A673 (cell line): Measurements from ENCODE around the gene SPACA1. TPM values are rescaled to one million over a fixed set of nuclear protein-coding genes. Genes with fewer than 3 reads are reported as not detected.

ENCODE experiments used
- BruUV-seq: library from RNA; stranded (reverse); fragments of 400-500 nt; replicated peaks from 2 replicates; lab custom pipeline; 2021; lab: Mats Ljungman, UMichigan
- CTCF ChIA-PET: fragments of 300-600 bp; sonication (Branson Sonifier 250); formaldehyde crosslinking; loops from one replicate; lab custom pipeline; 2022; ENCODE audit warnings: antibody characterized with exemption; lab: Charles Lee
- POLR2A ChIA-PET: fragments of 300-600 bp; sonication (Branson Sonifier 250); formaldehyde crosslinking; loops from one replicate; lab custom pipeline; 2022; ENCODE audit warnings: antibody characterized with exemption; ENCODE audit not compliant: low non-redundant PET; lab: Charles Lee
- DNase-seq: peaks from one replicate; pipeline ENCODE4 v3.0.0-alpha.2; 2015; ENCODE audit warnings: low spot score
- H3K27ac ChIP-seq: fragments of 200-600 bp; sonication (generic); 2 replicates; pipeline ENCODE4 v1.5.1; 2016; ENCODE audit warnings: mixed run types, low read depth, mild to moderate bottlenecking, mixed read lengths, antibody characterized with exemption, low read length; ENCODE audit not compliant: poor library complexity, severe bottlenecking
- H3K27me3 ChIP-seq: fragments of 200-600 bp; sonication (generic); replicated peaks from 2 replicates; pipeline ENCODE4 v1.6.1; 2017; ENCODE audit warnings: mixed run types, low read depth, mild to moderate bottlenecking, mixed read lengths, antibody characterized with exemption, low read length; ENCODE audit not compliant: insufficient read depth, poor library complexity
- H3K36me3 ChIP-seq: fragments of 200-600 bp; sonication (generic); 2 replicates; pipeline ENCODE4 v1.6.1; 2016; ENCODE audit warnings: mixed run types, mild to moderate bottlenecking, mixed read lengths, antibody characterized with exemption, low read length; ENCODE audit not compliant: insufficient read depth, poor library complexity, severe bottlenecking
- H3K4me1 ChIP-seq: fragments of 200-600 bp; sonication (generic); 2 replicates; pipeline ENCODE4 v1.6.1; 2017; ENCODE audit warnings: mixed run types, mild to moderate bottlenecking, mixed read lengths, antibody characterized with exemption, low read length; ENCODE audit not compliant: insufficient read depth, poor library complexity, severe bottlenecking
- H3K4me3 ChIP-seq: fragments of 200-600 bp; sonication (generic); 2 replicates; pipeline ENCODE4 v1.5.1; 2016; ENCODE audit warnings: low read depth, mixed run types, mild to moderate bottlenecking, mixed read lengths, low read length; ENCODE audit not compliant: poor library complexity, severe bottlenecking
- H3K9me3 ChIP-seq: fragments of 200-600 bp; sonication (generic); 2 replicates; pipeline ENCODE4 v1.6.1; 2016; ENCODE audit warnings: mixed run types, low read depth, mild to moderate bottlenecking, mixed read lengths, antibody characterized with exemption, low read length; ENCODE audit not compliant: poor library complexity, severe bottlenecking
- EZH2 ChIP-seq: fragments of 200-600 bp; sonication (generic); IDR thresholded peaks from 2 replicates; pipeline ENCODE4 v1.6.1; 2017; ENCODE audit warnings: borderline replicate concordance, low read depth, mild to moderate bottlenecking, mixed read lengths, antibody characterized with exemption, low read length; ENCODE audit not compliant: poor library complexity, severe bottlenecking
- intact Hi-C: fragments of 100-400 bp; cut with micrococcal nuclease; formaldehyde crosslinking; loops from one replicate; pipeline ENCODE4 v1.10.0; 2022; ENCODE audit not compliant: unreplicated experiment
- total RNA-seq: library from RNA; stranded (reverse); gene quantifications from 2 replicates; pipeline ENCODE4 v1.2.3, GENCODE V29; 2021
- TF ChIP-seq, protein P1 (sequence below): fragments of 300-800, 200-600 bp; sonication (generic); conservative IDR thresholded peaks from 2 replicates; pipeline ENCODE4 v1.5.1; 2017; ENCODE audit warnings: low read depth, mild to moderate bottlenecking, antibody characterized with exemption, low read length, moderate library complexity, mixed read lengths

SPACA1 gene
- total RNA-seq, 1 experiment from 2014 or later: not detected

DNA sequence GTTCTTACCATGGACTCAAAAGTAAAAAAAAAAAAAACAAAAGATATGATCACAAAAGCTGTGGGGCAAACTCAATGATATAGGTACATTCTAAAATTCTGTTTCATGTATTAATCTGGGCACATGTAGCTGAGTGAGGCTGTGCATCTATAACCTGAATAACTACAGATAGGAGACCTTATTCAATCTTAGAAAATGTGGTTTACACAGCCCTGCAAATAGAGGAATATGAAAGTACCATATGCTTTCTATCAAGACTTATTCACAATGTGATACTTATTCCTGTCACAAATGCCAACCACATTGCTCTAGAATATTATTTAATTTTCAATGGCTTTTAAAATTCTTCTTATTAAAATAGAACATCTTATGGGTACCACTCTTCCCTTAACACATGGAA lies 3.1 kb upstream of the SPACA1 start:
- no peak overlapping the region for H3K27ac ChIP-seq
- ChIA-PET POLR2A (no interaction called here), CTCF (no interaction called here)
- DNase-seq: no peak
- no peaks in the 10 kb centered on the region for H3K9me3 ChIP-seq
- H3K36me3 ChIP-seq: no peaks in the 10 kb centered on the region
- TF ChIP-seq EZH2: no peak
- TF ChIP-seq, protein P1, sequence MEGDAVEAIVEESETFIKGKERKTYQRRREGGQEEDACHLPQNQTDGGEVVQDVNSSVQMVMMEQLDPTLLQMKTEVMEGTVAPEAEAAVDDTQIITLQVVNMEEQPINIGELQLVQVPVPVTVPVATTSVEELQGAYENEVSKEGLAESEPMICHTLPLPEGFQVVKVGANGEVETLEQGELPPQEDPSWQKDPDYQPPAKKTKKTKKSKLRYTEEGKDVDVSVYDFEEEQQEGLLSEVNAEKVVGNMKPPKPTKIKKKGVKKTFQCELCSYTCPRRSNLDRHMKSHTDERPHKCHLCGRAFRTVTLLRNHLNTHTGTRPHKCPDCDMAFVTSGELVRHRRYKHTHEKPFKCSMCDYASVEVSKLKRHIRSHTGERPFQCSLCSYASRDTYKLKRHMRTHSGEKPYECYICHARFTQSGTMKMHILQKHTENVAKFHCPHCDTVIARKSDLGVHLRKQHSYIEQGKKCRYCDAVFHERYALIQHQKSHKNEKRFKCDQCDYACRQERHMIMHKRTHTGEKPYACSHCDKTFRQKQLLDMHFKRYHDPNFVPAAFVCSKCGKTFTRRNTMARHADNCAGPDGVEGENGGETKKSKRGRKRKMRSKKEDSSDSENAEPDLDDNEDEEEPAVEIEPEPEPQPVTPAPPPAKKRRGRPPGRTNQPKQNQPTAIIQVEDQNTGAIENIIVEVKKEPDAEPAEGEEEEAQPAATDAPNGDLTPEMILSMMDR: no peak
- intact Hi-C loops: no loop called here
- no TSS peak for BruUV-seq
- H3K4me3 ChIP-seq: no peak overlapping the region
- H3K27me3 ChIP-seq: peaks cover 3% of the 10 kb centered on the region
- no peaks in the 10 kb centered on the region for H3K4me1 ChIP-seq

DNA sequence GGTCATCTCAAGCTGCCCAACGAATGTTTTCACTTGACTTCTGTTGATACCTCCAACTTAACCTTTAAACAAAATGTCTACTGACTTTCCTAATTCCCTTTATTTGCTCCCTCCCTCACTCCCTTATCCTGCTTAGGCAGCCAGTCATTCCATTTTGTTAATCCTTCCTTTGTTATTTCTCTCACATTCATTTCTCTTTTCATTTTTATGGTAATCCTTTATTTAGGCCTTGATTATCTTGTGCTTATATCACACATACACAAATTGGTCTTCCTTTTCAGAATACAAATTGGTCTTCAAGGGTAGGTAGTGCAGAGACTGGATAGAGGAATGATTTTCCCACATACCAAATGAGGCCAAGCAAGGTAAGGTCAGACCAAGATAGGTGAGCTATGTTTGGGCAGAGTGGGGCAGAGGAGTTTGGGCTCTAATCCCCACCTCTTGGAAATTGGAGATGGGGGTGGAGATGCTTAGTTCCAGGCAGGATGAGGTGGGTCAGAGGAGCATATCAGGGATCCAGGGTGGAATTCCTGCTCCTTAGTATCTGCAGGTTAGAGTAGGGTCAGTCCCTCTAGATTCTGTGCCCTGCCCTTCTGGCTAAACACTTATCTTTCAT lies 2.0 kb upstream of the SPACA1 start:
- CTCF ChIA-PET: no interaction called here
- Histone ChIP-seq H3K36me3 (no peaks in the 10 kb centered on the region), H3K27ac (no peak overlapping the region), H3K4me1 (no peaks in the 10 kb centered on the region), H3K9me3 (no peaks in the 10 kb centered on the region), H3K4me3 (no peak overlapping the region), H3K27me3 (peaks cover 3% of the 10 kb centered on the region)
- intact Hi-C loops: no loop called here
- POLR2A ChIA-PET: no interaction called here
- no TSS peak for BruUV-seq
- DNase-seq: no peak
- TF ChIP-seq, protein P1: no peak
- no peak for TF ChIP-seq EZH2

DNA sequence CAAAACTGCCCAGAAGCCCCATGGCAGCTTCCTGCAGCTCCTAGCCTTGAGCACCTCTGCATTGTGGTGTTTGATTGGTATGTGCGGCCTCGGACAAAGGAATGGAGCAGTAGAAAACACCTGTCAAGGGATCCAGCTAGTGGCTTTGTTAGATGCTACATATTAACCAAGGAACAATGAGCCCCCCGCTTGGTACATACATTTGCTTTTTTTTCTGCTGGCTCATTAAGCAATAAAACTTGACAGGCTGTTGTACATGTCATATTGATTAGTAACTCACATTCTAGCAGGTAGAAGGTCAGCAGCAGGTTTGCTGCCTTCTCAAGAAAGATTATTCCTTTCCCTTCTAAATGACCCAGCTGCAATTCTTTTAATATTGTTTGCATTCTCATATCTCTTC lies 937 bp downstream of the SPACA1 start:
- no TSS peak for BruUV-seq
- CTCF ChIA-PET: no interaction called here

More for the DNA sequence above, 937 bp downstream of the SPACA1 start:
- intact Hi-C loops: no loop called here
- H3K9me3 ChIP-seq: no peaks in the 10 kb centered on the region
- POLR2A ChIA-PET: no interaction called here
- DNase-seq: no peak
- H3K36me3 ChIP-seq: no peaks in the 10 kb centered on the region
- H3K27ac ChIP-seq: no peak overlapping the region
- H3K4me1 ChIP-seq: no peaks in the 10 kb centered on the region
- no peak overlapping the region for H3K4me3 ChIP-seq
- TF ChIP-seq EZH2: no peak
- TF ChIP-seq, protein P1: no peak
- H3K27me3 ChIP-seq: peaks cover 14% of the 10 kb centered on the region
